K562 (cell line): ENCODE measurements around the gene FOXD3.

Experiments
- CTCF ChIP-seq, 3 experiments: IDR thresholded peaks in 2 of 3; conservative IDR thresholded peaks in 1 of 3; 2 replicates each; pipeline ENCODE4 v1.5.1; 2011 to 2012; ENCODE audit warnings: low read length in 3 of 3, mild to moderate bottlenecking in 3 of 3, control low read depth in 2 of 3, improper control_type of control experiment in 1 of 3, inconsistent platforms in 1 of 3, low read depth in 1 of 3, mixed read lengths in 1 of 3, moderate library complexity in 1 of 3; ENCODE audit not compliant: insufficient read depth in 2 of 3
- EHMT2 ChIP-seq: fragments of 450-650 bp; IDR thresholded peaks from 2 replicates; pipeline ENCODE4 v1.6.1; 2018; ENCODE audit warnings: antibody characterized with exemption
- EZH2 ChIP-seq: IDR thresholded peaks from 2 replicates; pipeline ENCODE4 v1.6.1; 2012; ENCODE audit warnings: low read depth, mild to moderate bottlenecking, inconsistent platforms, low read length, borderline replicate concordance
- FOS ChIP-seq: IDR thresholded peaks from 3 replicates; pipeline ENCODE4 v1.6.1; 2011; ENCODE audit not compliant: insufficient read length; ENCODE audit errors: extremely low read depth
- POLR2A ChIP-seq: fragments of 450-650 bp; conservative IDR thresholded peaks from 2 replicates; pipeline ENCODE4 v1.6.1; 2016
- SRF ChIP-seq, 2 experiments: fragments of 250-450, 450-650 bp in 1 of 2; sonication (Bioruptor Pico) in 1 of 2; sonication (generic) in 1 of 2; formaldehyde crosslinking; IDR thresholded peaks; 2 replicates each; pipeline versions ENCODE4 v1.5.0 to v1.5.1; 2020 to 2022; ENCODE audit warnings: mild to moderate bottlenecking in 1 of 2, missing genetic modification reagents in 1 of 2
- TAF7 ChIP-seq: fragments of 450-650 bp; IDR thresholded peaks from 2 replicates; pipeline ENCODE4 v1.6.1; 2016; ENCODE audit warnings: missing genetic modification characterization, missing compliant biosample characterization
- TBL1XR1 ChIP-seq, 2 experiments: IDR thresholded peaks; 2 replicates each; pipeline ENCODE4 v1.6.1; 2012; ENCODE audit warnings: improper control_type of control experiment in 2 of 2, low read length in 2 of 2, mild to moderate bottlenecking in 1 of 2
- ZBTB34 ChIP-seq: fragments of 250-450 bp; sonication (Bioruptor Pico); IDR thresholded peaks from 2 replicates; pipeline ENCODE4 v1.8.0; 2021; ENCODE audit warnings: mild to moderate bottlenecking, moderate library complexity
- ZKSCAN1 ChIP-seq: fragments of 150-350 bp; IDR thresholded peaks from 2 replicates; pipeline ENCODE4 v1.6.1; 2016; ENCODE audit warnings: low read depth, low read length

- TF ChIP-seq FOS (no peak), POLR2A (no peak), TBL1XR1 (IDR thresholded peaks at IDR 0.05; ENCODE audit: low read length in 2 of 2) (no peak), EZH2 (no peak), EHMT2 (no peak), SRF (CRISPR knock-in tag; IDR thresholded peaks at IDR 0.05) (no peak), CTCF (IDR thresholded peaks at IDR 0.05 in 2 of 3, conservative IDR thresholded peaks at IDR 0.05 in 1 of 3; ENCODE audit: insufficient read depth in 2 of 3, low read depth in 1 of 3, low read length in 3 of 3) (no peak), ZBTB34 (no peak), TAF7 (tag) (no peak), ZKSCAN1 (no peak)
Measured at GRCh38 chr1:63281753-63282152, 40.6 kb upstream of the FOXD3 start.
